Measurements from ENCODE around the gene LRRN2.

DNA sequence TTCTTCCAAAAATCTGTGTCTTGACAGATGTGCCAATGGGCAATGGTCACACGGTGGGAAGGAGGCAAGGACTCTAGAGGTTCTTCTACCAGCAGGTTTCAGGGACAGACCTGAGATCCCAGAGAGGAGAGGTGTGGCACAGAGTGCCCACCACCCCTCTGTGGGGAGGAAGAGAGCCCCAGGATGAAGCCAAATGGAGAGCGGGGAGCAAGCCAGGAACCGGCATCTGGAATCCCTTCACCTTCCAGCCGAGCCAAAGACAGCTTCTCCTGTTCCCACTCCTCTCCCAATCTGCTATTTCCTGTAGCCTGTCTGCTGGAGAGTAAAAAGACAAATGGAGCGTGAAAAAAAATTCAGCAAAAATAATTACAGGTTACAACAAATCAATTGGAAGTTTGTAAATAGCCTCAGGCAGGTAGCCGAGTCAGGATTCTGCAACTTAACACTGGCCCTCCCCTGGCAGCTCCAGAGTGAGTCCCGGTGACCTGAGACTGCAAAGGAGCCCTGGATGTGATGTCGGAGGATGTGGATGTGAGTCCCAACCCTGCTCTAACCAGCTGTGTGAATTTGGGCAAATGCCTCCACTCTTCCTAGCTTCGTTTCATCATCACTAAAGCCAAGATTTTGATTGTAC, 45.4 kb upstream of the LRRN2 start:
- TF ChIP-seq, protein P1, sequence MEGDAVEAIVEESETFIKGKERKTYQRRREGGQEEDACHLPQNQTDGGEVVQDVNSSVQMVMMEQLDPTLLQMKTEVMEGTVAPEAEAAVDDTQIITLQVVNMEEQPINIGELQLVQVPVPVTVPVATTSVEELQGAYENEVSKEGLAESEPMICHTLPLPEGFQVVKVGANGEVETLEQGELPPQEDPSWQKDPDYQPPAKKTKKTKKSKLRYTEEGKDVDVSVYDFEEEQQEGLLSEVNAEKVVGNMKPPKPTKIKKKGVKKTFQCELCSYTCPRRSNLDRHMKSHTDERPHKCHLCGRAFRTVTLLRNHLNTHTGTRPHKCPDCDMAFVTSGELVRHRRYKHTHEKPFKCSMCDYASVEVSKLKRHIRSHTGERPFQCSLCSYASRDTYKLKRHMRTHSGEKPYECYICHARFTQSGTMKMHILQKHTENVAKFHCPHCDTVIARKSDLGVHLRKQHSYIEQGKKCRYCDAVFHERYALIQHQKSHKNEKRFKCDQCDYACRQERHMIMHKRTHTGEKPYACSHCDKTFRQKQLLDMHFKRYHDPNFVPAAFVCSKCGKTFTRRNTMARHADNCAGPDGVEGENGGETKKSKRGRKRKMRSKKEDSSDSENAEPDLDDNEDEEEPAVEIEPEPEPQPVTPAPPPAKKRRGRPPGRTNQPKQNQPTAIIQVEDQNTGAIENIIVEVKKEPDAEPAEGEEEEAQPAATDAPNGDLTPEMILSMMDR (conservative IDR thresholded peaks at IDR 0.05 in 1 of 2, IDR thresholded peaks at IDR 0.05 in 1 of 2; ENCODE audit: low read depth in 1 of 2, low read length in 2 of 2) = no peak
- peak; percentile 53 for TF ChIP-seq EZH2 (IDR thresholded peaks at IDR 0.05; ENCODE audit: low read length, missing control alignments)
